HEK293T (cell line): Measurements from ENCODE around the gene RLF.
A peak's percentile ranks its signal among the peaks of the same experiment; 100 is the strongest.
"Not testable (repeated sequence)": the region's sequence is repeated elsewhere in the genome, so short reads cannot be mapped to it uniquely, and the experiment has no call there.

Source experiments
- CTCF ChIA-PET: fragments of 350-600 bp; formaldehyde crosslinking; extraction: SDS; loops from one replicate; lab custom pipeline; 2021; ENCODE audit warnings: antibody characterized with exemption, inconsistent platforms; lab: Yijun Ruan, JAX
- POLR2A ChIA-PET: fragments of 350-600 bp; formaldehyde crosslinking; extraction: SDS; loops from one replicate; lab custom pipeline; 2020; ENCODE audit warnings: antibody characterized with exemption, inconsistent platforms; lab: Yijun Ruan, JAX
- DNase-seq: peaks from one replicate; pipeline ENCODE4 v3.0.0; 2012; ENCODE audit warnings: mixed read lengths; ENCODE audit errors: extremely low spot score
- ARNT ChIP-seq: fragments of 450-650 bp; IDR thresholded peaks from 2 replicates; pipeline ENCODE4 v1.6.1; 2017; ENCODE audit warnings: mild to moderate bottlenecking
- BHLHE40 ChIP-seq: fragments of 450-650 bp; IDR thresholded peaks from 2 replicates; pipeline ENCODE4 v1.6.1; 2016; ENCODE audit warnings: mild to moderate bottlenecking, moderate library complexity, borderline replicate concordance
- CTBP1 ChIP-seq: fragments of 450-650 bp; IDR thresholded peaks from 2 replicates; pipeline ENCODE4 v1.6.1; 2016; ENCODE audit warnings: borderline replicate concordance
- ELF4 ChIP-seq: fragments of 450-650 bp; IDR thresholded peaks from 2 replicates; pipeline ENCODE4 v1.6.1; 2017; ENCODE audit warnings: antibody characterized with exemption
- FOXA1 ChIP-seq: fragments of 450-650 bp; IDR thresholded peaks from 2 replicates; pipeline ENCODE4 v1.6.1; 2016; ENCODE audit warnings: mild to moderate bottlenecking
- FOXK2 ChIP-seq: fragments of 450-650 bp; IDR thresholded peaks from 2 replicates; pipeline ENCODE4 v1.6.1; 2016; ENCODE audit warnings: mild to moderate bottlenecking
- FOXM1 ChIP-seq: fragments of 450-650 bp; IDR thresholded peaks from 2 replicates; pipeline ENCODE4 v1.6.1; 2017; ENCODE audit warnings: mild to moderate bottlenecking, borderline replicate concordance
- HDGF ChIP-seq: fragments of 450-650 bp; IDR thresholded peaks from 2 replicates; pipeline ENCODE4 v1.6.1; 2017; ENCODE audit warnings: antibody characterized with exemption, borderline replicate concordance
- L3MBTL2 ChIP-seq: fragments of 450-650 bp; conservative IDR thresholded peaks from 2 replicates; pipeline ENCODE4 v1.6.1; 2016; ENCODE audit warnings: mild to moderate bottlenecking
- LEF1 ChIP-seq: fragments of 450-650 bp; IDR thresholded peaks from 2 replicates; pipeline ENCODE4 v1.6.1; 2017; ENCODE audit warnings: mild to moderate bottlenecking, borderline replicate concordance
- NFRKB ChIP-seq: fragments of 450-650 bp; IDR thresholded peaks from 2 replicates; pipeline ENCODE4 v1.6.1; 2016; ENCODE audit warnings: mild to moderate bottlenecking, moderate library complexity
- PKNOX1 ChIP-seq: fragments of 450-650 bp; IDR thresholded peaks from 2 replicates; pipeline ENCODE4 v1.6.1; 2016
- SP1 ChIP-seq: fragments of 450-650 bp; IDR thresholded peaks from 2 replicates; pipeline ENCODE4 v1.6.1; 2017
- SUZ12 ChIP-seq: fragments of 450-650 bp; IDR thresholded peaks from 2 replicates; pipeline ENCODE4 v1.6.1; 2016; ENCODE audit warnings: mild to moderate bottlenecking
- TARDBP ChIP-seq: fragments of 450-650 bp; IDR thresholded peaks from 2 replicates; pipeline ENCODE4 v1.6.1; 2016
- ZNF384 ChIP-seq: fragments of 450-650 bp; IDR thresholded peaks from 2 replicates; pipeline ENCODE4 v1.6.1; 2016

RLF gene

GRCh38 chr1:40160806-40161124 is 422 bp upstream of the RLF start:
- DNase-seq = no peak
- CTCF ChIA-PET = interaction anchor here (0.6 kb wide), 2 partner anchors 239 to 516 kb away, joined by 3 read pairs; no protein-coding TSS in a partner anchor
- POLR2A ChIA-PET = interaction anchor here (2.1 kb wide), 1 partner anchor 9 kb away, joined by 11 read pairs; no protein-coding TSS in a partner anchor
- TF ChIP-seq ARNT (no peak), HDGF (no peak), L3MBTL2 (no peak; the same call in 1 of the 2 replicates), ZNF384 (no peak), FOXK2 (no peak), ELF4 (no peak), FOXM1 (no peak)

GRCh38 chr1:40161888-40162397 is 756 bp downstream of the RLF start:
- POLR2A ChIA-PET = interaction anchor here (0.7 to 2.1 kb wide), 3 partner anchors 8 to 12 kb away, joined by 3 to 11 read pairs (median 6); no protein-coding TSS in a partner anchor

DNA sequence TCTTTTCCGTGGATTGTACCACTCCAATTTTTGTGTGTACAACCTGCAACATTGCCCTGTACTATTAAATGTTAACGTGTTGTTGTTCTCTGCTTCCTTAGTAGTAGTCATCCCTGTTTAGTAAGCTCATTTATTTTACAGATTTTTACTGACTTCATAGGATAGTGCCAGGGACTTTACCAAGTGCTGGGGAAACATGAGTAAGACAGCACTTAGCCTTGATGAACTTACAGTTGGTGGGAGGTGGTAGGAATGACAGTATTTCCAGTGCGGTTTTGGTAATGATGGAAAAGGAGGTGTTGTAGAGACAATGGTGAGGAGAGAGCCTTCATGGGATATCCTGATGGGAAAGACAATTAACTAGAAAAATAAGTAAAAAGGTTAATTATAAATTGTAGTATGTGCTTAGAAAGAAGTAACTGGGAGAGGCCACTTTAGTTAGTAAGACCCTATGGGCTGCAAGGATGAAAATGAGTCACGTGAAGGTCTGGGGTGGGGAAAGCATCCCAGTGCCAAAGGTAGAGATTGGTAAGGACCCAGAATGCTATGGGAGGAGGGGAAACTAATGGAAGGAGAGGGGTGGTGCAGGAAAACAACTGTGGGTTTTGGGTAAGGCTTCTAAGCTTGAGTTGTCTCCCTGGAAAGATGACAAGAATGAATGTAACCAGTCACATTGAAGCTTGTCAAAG is 1.7 kb downstream of the RLF start:
- no peak for TF ChIP-seq HDGF
- TF ChIP-seq TARDBP = no peak
- TF ChIP-seq NFRKB = no peak
- no peak for TF ChIP-seq FOXM1
- no peak for TF ChIP-seq FOXK2
- no peak for TF ChIP-seq L3MBTL2
- no peak for TF ChIP-seq LEF1
- TF ChIP-seq SUZ12 = no peak
- TF ChIP-seq ARNT = no peak
- TF ChIP-seq ELF4 = no peak
- TF ChIP-seq CTBP1 = no peak
- TF ChIP-seq FOXA1 = no peak
- TF ChIP-seq ZNF384 = no peak
- TF ChIP-seq BHLHE40 = no peak
- no peak for TF ChIP-seq PKNOX1
- no peak for TF ChIP-seq SP1
- CTCF ChIA-PET = interaction anchor here (0.5 to 1.5 kb wide), 7 partner anchors 10 to 242 kb away, joined by 3 to 7 read pairs (median 4); no protein-coding TSS in a partner anchor

More at GRCh38 chr1:40161888-40162397, 756 bp downstream of the RLF start:
- TF ChIP-seq SUZ12 = no peak
- TF ChIP-seq TARDBP = no peak
- TF ChIP-seq FOXK2 = no peak
- TF ChIP-seq CTBP1 = no peak
- no peak for TF ChIP-seq PKNOX1
- TF ChIP-seq FOXM1 = no peak
- no peak for TF ChIP-seq NFRKB
- no peak for TF ChIP-seq ZNF384
- no peak for TF ChIP-seq ELF4
- no peak for TF ChIP-seq LEF1
- no peak for TF ChIP-seq FOXA1
- no peak for DNase-seq
- CTCF ChIA-PET = interaction anchor here (0.7 to 1.5 kb wide), 5 partner anchors 10 to 243 kb away, joined by 3 to 5 read pairs (median 4); no protein-coding TSS in a partner anchor

GRCh38 chr1:40167317-40167716 is 6.1 kb downstream of the RLF start:
- ChIA-PET POLR2A (no interaction called here), CTCF (no interaction called here)
- TF ChIP-seq L3MBTL2 = no peak
- DNase-seq = no peak

More for the DNA sequence above, 1.7 kb downstream of the RLF start:
- POLR2A ChIA-PET = interaction anchor here (2.0 kb wide), 1 partner anchor 11 kb away, joined by 6 read pairs; no protein-coding TSS in a partner anchor
- peak; percentile 12 for DNase-seq

GRCh38 chr1:40171036-40171435 is 9.8 kb downstream of the RLF start:
- POLR2A ChIA-PET = interaction anchor here (1.3 to 1.8 kb wide), 2 partner anchors 10 to 87 kb away, joined by 3 to 11 read pairs; partner anchors contain the start of genes RLF and ZMPSTE24
- DNase-seq = no peak
- TF ChIP-seq FOXM1 (no peak), FOXA1 (no peak), TARDBP (no peak), SUZ12 (no peak), ZNF384 (no peak), SP1 (no peak), L3MBTL2 (no peak), HDGF (no peak), PKNOX1 (no peak), ELF4 (no peak), ARNT (no peak), FOXK2 (no peak), LEF1 (no peak)
- CTCF ChIA-PET = interaction anchor here (0.6 to 1.1 kb wide), 2 partner anchors 12 to 18 kb away, joined by 3 to 4 read pairs; no protein-coding TSS in a partner anchor

DNA sequence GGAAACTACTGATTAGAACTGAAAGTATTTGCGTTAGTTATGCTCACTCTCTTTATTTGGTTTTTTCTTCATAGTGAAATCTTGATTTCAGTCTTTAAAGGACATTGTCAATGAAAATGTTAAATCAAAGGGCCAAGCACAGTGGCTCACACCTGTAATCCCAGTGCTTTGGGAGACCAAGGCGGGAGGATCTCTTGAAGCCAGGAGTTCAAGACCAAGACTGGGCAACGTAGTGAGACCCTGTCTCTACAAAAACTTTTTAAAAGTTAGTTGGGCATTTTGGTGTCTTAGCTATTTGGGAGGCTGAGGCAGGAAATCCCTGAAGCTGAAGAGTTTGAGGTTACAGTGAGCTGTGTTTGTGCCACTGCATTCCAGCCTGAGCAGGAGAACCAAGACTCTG is 13.6 kb downstream of the RLF start:
- DNase-seq = no peak
- CTCF ChIA-PET = interaction anchor here (0.6 to 1.5 kb wide), 2 partner anchors 10 to 31 kb away, joined by 3 to 8 read pairs; no protein-coding TSS in a partner anchor
- no peak for TF ChIP-seq FOXK2
- POLR2A ChIA-PET = no interaction called here

GRCh38 chr1:40176989-40177388 is 15.8 kb downstream of the RLF start:
- POLR2A ChIA-PET, CTCF ChIA-PET, DNase-seq: not testable (repeated sequence)
